IPS-18a (cell line): ENCODE measurements around the gene QRFP.
"Not testable (repeated sequence)": the region's sequence is repeated elsewhere in the genome, so short reads cannot be mapped to it uniquely, and the experiment has no call there.

Source experiments
- H3K27ac ChIP-seq: one replicate; pipeline ENCODE4 v1.5.1; 2013; ENCODE audit warnings: low read length
- H3K27me3 ChIP-seq: one replicate; pipeline ENCODE4 v1.6.1; 2013; ENCODE audit warnings: mild to moderate bottlenecking, low read length; ENCODE audit not compliant: control insufficient read depth, insufficient read depth
- H3K36me3 ChIP-seq: one replicate; pipeline ENCODE4 v1.6.1; 2013; ENCODE audit warnings: low read depth, low read length; ENCODE audit not compliant: control insufficient read depth
- H3K4me1 ChIP-seq: one replicate; pipeline ENCODE4 v1.6.1; 2013; ENCODE audit warnings: low read depth, low read length; ENCODE audit not compliant: control insufficient read depth
- H3K4me3 ChIP-seq: one replicate; pipeline ENCODE4 v1.5.1; 2013; ENCODE audit warnings: low read length
- H3K9ac ChIP-seq: one replicate; pipeline ENCODE4 v1.6.1; 2013; ENCODE audit warnings: mild to moderate bottlenecking, low read length, moderate library complexity
- H3K9me3 ChIP-seq: one replicate; pipeline ENCODE4 v1.6.1; 2013; ENCODE audit warnings: low read depth, low read length; ENCODE audit not compliant: control insufficient read depth

The QRFP gene

GRCh38 chr9:130856474-130856873, 40.1 kb downstream of the QRFP start:
- Histone ChIP-seq H3K27me3 (no peaks in the 10 kb centered on the region), H3K9me3 (no peaks in the 10 kb centered on the region), H3K4me1 (no peaks in the 10 kb centered on the region), H3K27ac (no peak overlapping the region), H3K36me3 (peaks cover 46% of the 10 kb centered on the region), H3K9ac (no peak overlapping the region), H3K4me3 (no peak overlapping the region)

- Histone ChIP-seq H3K9ac (no peak overlapping the region), H3K4me1 (no peaks in the 10 kb centered on the region), H3K9me3 (no peaks in the 10 kb centered on the region), H3K36me3 (peaks cover 42% of the 10 kb centered on the region), H3K27me3 (no peaks in the 10 kb centered on the region), H3K4me3 (no peak overlapping the region), H3K27ac (no peak overlapping the region)
Observed at GRCh38 chr9:130854835-130855234, 41.8 kb downstream of the QRFP start.

- no peak overlapping the region for H3K27ac ChIP-seq
- H3K4me1 ChIP-seq: no peaks in the 10 kb centered on the region
- H3K4me3 ChIP-seq: no peak overlapping the region
- no peaks in the 10 kb centered on the region for H3K9me3 ChIP-seq
- no peak overlapping the region for H3K9ac ChIP-seq
- no peaks in the 10 kb centered on the region for H3K27me3 ChIP-seq
- peaks cover 40% of the 10 kb centered on the region for H3K36me3 ChIP-seq
Observed at GRCh38 chr9:130854092-130854491, 42.5 kb downstream of the QRFP start.

- peaks cover 34% of the 10 kb centered on the region for H3K36me3 ChIP-seq
- H3K9me3 ChIP-seq: no peaks in the 10 kb centered on the region
- H3K9ac ChIP-seq: no peak overlapping the region
- H3K27me3 ChIP-seq: no peaks in the 10 kb centered on the region
- peaks cover 2% of the 10 kb centered on the region for H3K4me1 ChIP-seq
- H3K4me3 ChIP-seq: no peak overlapping the region
- no peak overlapping the region for H3K27ac ChIP-seq
Observed at GRCh38 chr9:130852801-130853200, 43.8 kb downstream of the QRFP start.

GRCh38 chr9:130849356-130849755, 47.3 kb downstream of the QRFP start:
- no peak overlapping the region for H3K27ac ChIP-seq
- no peaks in the 10 kb centered on the region for H3K9me3 ChIP-seq
- no peak overlapping the region for H3K9ac ChIP-seq
- peaks cover 6% of the 10 kb centered on the region for H3K36me3 ChIP-seq
- H3K27me3 ChIP-seq: no peaks in the 10 kb centered on the region
- H3K4me1 ChIP-seq: peaks cover 23% of the 10 kb centered on the region
- no peak overlapping the region for H3K4me3 ChIP-seq

GRCh38 chr9:130848514-130848913, 48.1 kb downstream of the QRFP start:
- H3K9ac ChIP-seq: not testable (repeated sequence)

DNA sequence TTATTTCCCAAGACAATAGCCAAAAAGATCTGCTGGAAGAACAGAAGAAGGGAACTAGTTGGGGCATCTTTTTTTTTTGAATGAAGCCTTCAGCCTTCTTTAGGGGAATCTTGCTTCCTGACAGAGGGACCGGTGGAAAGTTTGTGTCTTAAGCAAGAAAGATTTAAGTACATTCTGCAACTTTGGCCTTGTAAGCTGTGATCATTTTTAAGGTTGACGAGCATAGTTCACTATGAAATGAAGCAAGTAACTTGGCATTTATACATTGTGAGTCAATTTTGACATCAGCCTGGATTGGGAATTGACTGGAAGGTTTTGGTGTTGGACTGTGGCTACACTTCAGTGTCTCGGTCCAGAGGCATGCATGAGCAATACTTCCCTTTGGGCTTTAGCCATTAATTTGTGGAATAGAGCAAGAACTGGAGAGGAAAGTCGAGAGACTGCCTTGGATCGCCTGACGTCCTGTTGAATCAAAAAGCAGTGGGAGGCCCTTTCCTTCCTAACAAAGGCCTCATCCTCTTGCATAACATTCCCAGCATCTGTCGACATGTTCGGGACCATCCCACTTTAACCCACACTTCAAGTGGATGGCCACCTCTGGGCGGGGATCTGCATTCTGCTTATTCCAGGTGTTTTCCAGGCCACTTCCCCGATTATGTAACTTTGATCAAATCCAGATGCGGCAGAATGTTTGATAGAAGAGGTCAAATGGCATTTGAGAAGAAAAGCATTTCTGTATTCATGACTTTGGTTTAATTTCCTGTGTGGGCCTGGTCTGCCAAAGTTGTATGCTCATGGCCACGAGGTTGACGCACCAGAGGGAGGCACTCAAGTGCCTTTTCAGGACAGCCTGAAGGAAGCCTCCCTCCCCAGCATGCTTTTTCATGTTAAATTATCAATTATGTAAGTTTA, 49.0 kb downstream of the QRFP start:
- Histone ChIP-seq H3K36me3 (no peaks in the 10 kb centered on the region), H3K27ac (peak overlapping the region; percentile 51), H3K9ac (peak overlapping the region; percentile 24), H3K4me1 (peaks cover 27% of the 10 kb centered on the region), H3K4me3 (no peak overlapping the region), H3K27me3 (no peaks in the 10 kb centered on the region), H3K9me3 (no peaks in the 10 kb centered on the region)

More at GRCh38 chr9:130848514-130848913, 48.1 kb downstream of the QRFP start:
- not testable (repeated sequence) for H3K36me3 ChIP-seq, H3K4me3 ChIP-seq, H3K9me3 ChIP-seq, H3K27ac ChIP-seq, H3K27me3 ChIP-seq
- H3K4me1 ChIP-seq: peaks cover 23% of the 10 kb centered on the region

DNA sequence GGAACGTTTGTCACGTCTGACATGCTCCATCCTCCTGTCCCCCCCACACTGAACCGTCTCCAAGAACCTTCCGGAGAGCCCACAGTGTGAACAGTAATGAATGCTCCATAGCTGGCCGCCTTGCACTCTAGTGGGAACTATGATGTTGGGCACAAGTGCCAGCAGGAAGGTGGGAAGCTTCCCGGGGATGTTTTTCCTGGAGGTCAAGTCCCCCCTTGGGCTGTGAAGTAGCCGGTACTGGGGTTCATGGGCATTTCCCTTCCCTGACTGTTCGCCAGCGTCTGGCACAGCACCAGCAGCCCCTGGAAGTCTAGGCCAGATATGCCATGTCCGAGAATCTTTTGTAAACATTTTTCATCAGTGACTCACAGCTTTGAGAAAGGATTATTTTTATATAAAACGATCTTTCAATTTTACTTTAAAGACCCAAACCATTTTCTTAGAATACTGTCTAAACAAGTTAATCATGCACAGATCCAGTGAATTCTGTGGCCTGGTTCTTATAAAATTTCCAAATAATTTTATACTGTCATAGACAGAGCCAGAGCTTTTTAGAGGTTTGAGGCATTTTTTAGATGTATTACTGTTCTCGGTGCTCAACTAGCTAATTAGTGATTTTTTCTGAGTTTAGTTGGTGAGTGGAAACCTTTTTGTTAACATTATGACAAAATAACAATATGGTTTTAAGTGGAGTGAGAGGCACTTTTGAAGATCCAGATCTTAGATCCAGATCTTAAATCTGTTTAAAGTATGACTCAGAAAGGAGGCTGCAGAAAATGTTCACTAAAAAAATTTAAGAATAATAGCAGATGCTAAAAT, 49.9 kb downstream of the QRFP start:
- Histone ChIP-seq H3K9ac (peak overlapping the region; percentile 24), H3K4me3 (no peak overlapping the region), H3K27ac (peak overlapping the region; percentile 7), H3K4me1 (peaks cover 32% of the 10 kb centered on the region), H3K36me3 (no peaks in the 10 kb centered on the region), H3K27me3 (no peaks in the 10 kb centered on the region), H3K9me3 (no peaks in the 10 kb centered on the region)

- no peaks in the 10 kb centered on the region for H3K9me3 ChIP-seq
- peak overlapping the region; percentile 24 for H3K9ac ChIP-seq
- peaks cover 32% of the 10 kb centered on the region for H3K4me1 ChIP-seq
- H3K4me3 ChIP-seq: no peak overlapping the region
- no peaks in the 10 kb centered on the region for H3K27me3 ChIP-seq
- H3K27ac ChIP-seq: no peak overlapping the region
- H3K36me3 ChIP-seq: no peaks in the 10 kb centered on the region
Observed at GRCh38 chr9:130845901-130846481, 50.6 kb downstream of the QRFP start.

DNA sequence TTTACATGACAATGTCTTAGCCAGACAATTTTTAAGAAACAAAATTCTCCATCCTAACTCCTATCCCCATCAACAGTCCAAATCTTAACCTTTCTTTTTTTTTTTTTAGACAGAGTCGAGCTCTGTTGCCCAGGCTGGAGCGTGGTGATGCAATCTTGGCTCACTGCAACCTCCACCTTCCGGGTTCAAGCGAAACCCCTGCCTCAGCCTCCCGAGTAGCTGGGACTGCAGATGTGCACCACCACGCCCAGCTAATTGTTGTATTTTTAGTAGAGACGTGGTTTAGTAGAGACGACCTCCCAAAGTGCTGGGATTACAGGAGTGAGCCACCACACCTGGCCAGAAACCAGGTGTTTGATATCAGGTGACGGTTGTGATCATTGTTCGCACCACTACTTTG, 51.4 kb downstream of the QRFP start:
- no peak overlapping the region for H3K27ac ChIP-seq
- H3K36me3 ChIP-seq: no peaks in the 10 kb centered on the region
- H3K9ac ChIP-seq: no peak overlapping the region
- H3K4me1 ChIP-seq: peaks cover 32% of the 10 kb centered on the region
- H3K27me3 ChIP-seq: no peaks in the 10 kb centered on the region
- no peaks in the 10 kb centered on the region for H3K9me3 ChIP-seq
- no peak overlapping the region for H3K4me3 ChIP-seq

GRCh38 chr9:130844044-130844451, 52.6 kb downstream of the QRFP start:
- Histone ChIP-seq H3K27me3 (no peaks in the 10 kb centered on the region), H3K27ac (no peak overlapping the region), H3K9me3 (no peaks in the 10 kb centered on the region), H3K4me1 (peaks cover 43% of the 10 kb centered on the region), H3K4me3 (no peak overlapping the region), H3K9ac (no peak overlapping the region), H3K36me3 (no peaks in the 10 kb centered on the region)
